Measurements from ENCODE around the gene TMEM44. TPM values are rescaled to one million over a fixed set of nuclear protein-coding genes. Genes with fewer than 3 reads are reported as not detected.
A peak's percentile ranks its signal among the peaks of the same experiment; 100 is the strongest.

Gene TMEM44
- polyA plus RNA-seq, 3 donors = 18.7 to 23.1 (median 19.0) TPM

- no peak for DNase-seq (ENCODE audit: extremely low read depth in 1 of 11, low read depth in 9 of 11, low spot score in 4 of 11)
Observed at GRCh38 chr3:194543550-194543949, 89.7 kb downstream of the TMEM44 start.

- no peak for DNase-seq (ENCODE audit: extremely low read depth in 1 of 11, low read depth in 9 of 11, low spot score in 4 of 11)
Observed at GRCh38 chr3:194541483-194541882, 91.7 kb downstream of the TMEM44 start.

GRCh38 chr3:194540274-194540905 lies 92.8 kb downstream of the TMEM44 start:
- no peak for DNase-seq (ENCODE audit: extremely low read depth in 1 of 11, low read depth in 9 of 11, low spot score in 4 of 11)

GRCh38 chr3:194539498-194539897 lies 93.7 kb downstream of the TMEM44 start:
- no peak for DNase-seq (ENCODE audit: extremely low read depth in 1 of 11, low read depth in 9 of 11, low spot score in 4 of 11)

GRCh38 chr3:194537732-194538247 lies 95.4 kb downstream of the TMEM44 start:
- peak in 1 of 11 donors; percentile 51 for DNase-seq (ENCODE audit: extremely low read depth in 1 of 11, low read depth in 9 of 11, low spot score in 4 of 11)

Other genes with a start within 250 kb of the TMEM44 start
- gene GP5, start 234.2 kb downstream of the TMEM44 start, polyA plus RNA-seq (ENCODE audit: insufficient read length in 3 of 3) = under 1 TPM; 0.51 to 0.95 (median 0.69) TPM
- gene ATP13A3, start 146.4 kb downstream of the TMEM44 start, polyA plus RNA-seq (ENCODE audit: insufficient read length in 3 of 3) = 100 to 1,000 TPM in 2 of 3 donors, 10 to 100 TPM in 1; 94.1 to 114 (median 106) TPM
- 10 to 100 TPM; 32.6 to 46.1 (median 46.1) TPM for gene LSG1, start 38.8 kb upstream of the TMEM44 start, polyA plus RNA-seq (ENCODE audit: insufficient read length in 3 of 3)
- 1 to 10 TPM; 5.6 to 8.9 (median 8.4) TPM for gene FAM43A, start 52.5 kb upstream of the TMEM44 start, polyA plus RNA-seq (ENCODE audit: insufficient read length in 3 of 3)